ENCODE results near the gene FBXL5.

FBXL5 gene

DNA sequence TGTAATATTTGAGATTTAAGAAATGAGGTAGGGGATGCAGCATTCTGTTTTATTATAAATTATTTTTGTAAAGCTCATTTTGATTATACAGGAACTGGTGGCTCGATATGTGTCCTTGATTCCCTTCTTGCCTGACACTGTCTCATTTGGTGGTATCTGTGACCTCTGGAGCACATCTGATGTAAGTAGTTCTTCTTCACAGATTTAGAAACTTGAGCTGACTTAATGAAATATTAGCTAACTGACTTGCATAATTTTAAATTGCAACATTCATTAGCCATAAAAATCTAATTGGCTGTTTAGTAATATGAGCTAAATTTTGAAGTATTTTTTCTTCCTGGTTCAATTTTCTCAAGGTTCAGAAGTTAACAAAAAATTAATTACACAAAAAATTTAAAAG is 69.1 kb downstream of the FBXL5 start:
- ChIA-PET POLR2A (no interaction called here), CTCF (interaction anchor here (1.0 kb wide), 2 partner anchors 9 to 14 kb away, joined by 3 to 4 read pairs; no protein-coding TSS in a partner anchor)
- TF ChIP-seq, protein P1, sequence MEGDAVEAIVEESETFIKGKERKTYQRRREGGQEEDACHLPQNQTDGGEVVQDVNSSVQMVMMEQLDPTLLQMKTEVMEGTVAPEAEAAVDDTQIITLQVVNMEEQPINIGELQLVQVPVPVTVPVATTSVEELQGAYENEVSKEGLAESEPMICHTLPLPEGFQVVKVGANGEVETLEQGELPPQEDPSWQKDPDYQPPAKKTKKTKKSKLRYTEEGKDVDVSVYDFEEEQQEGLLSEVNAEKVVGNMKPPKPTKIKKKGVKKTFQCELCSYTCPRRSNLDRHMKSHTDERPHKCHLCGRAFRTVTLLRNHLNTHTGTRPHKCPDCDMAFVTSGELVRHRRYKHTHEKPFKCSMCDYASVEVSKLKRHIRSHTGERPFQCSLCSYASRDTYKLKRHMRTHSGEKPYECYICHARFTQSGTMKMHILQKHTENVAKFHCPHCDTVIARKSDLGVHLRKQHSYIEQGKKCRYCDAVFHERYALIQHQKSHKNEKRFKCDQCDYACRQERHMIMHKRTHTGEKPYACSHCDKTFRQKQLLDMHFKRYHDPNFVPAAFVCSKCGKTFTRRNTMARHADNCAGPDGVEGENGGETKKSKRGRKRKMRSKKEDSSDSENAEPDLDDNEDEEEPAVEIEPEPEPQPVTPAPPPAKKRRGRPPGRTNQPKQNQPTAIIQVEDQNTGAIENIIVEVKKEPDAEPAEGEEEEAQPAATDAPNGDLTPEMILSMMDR (IDR thresholded peaks at IDR 0.05; ENCODE audit: control extremely low read depth, extremely low read depth, low read depth, missing control alignments) = no peak
- no peak for DNase-seq (ENCODE audit: extremely low spot score)

DNA sequence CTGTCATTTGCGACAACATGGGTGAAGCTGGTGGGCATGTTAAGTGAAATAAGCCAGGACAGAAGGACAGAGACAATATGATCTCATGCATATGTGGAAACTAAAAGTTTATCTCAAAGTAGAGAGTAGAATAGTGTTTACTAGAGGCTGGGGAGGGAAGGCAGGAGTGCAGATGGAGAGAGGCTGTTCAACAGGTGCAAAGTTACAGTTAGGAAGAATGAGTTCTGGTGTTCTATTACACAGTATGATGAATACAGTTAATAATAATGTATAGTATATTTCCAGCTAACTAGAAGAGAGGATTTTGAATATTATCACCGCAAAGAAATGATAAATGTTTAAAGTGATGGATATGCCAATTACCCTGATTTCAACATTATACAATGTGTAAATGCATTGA is 69.8 kb downstream of the FBXL5 start:
- ChIA-PET POLR2A (no interaction called here), CTCF (interaction anchor here (1.0 kb wide), 1 partner anchor 15 kb away, joined by 3 read pairs; no protein-coding TSS in a partner anchor)
- TF ChIP-seq, protein P1 (IDR thresholded peaks at IDR 0.05; ENCODE audit: control extremely low read depth, extremely low read depth, low read depth, missing control alignments) = no peak
- DNase-seq (ENCODE audit: extremely low spot score) = no peak

DNA sequence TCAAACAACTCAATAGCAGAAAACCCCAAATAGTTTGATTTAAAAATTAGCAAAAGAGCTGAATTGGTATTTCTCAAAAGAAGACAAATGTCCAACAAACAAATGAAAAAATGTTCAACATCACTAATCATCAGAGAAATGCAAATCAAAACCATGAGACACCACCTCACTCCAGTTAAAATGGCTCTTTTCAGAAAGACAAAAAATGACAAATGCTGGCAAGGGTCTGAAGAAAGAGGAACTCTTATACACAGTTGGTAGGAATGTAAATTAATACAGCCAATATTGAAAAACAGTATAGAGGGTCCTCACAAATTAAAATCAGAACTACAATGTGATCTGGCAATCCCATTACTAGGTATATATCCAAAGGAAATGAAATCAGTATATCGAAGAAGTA is 70.4 kb downstream of the FBXL5 start:
- POLR2A ChIA-PET = no interaction called here
- CTCF ChIA-PET = no interaction called here
- no peak for DNase-seq (ENCODE audit: extremely low spot score)
- TF ChIP-seq, protein P1 (IDR thresholded peaks at IDR 0.05; ENCODE audit: control extremely low read depth, extremely low read depth, low read depth, missing control alignments) = no peak

DNA sequence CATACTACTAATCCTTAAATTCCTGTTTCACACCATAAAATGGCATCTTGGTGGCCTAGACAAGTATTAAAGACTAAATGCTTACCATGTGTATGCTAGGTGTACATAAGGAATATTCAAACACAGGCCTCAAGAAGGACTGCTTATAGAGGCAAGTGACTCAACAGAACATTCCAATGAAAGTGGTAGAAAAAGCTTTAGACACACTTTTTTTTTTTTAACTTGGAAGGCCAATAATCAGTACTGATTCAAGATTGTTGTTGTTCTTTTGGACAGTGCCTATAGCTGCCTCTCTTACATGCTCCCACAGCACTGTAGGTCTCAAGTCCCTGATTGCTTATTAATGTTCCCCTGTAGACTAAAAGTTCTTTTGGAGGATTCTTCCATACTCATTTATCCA is 77.6 kb downstream of the FBXL5 start:
- TF ChIP-seq, protein P1 (IDR thresholded peaks at IDR 0.05; ENCODE audit: control extremely low read depth, extremely low read depth, low read depth, missing control alignments) = no peak
- CTCF ChIA-PET = interaction anchor here (0.6 to 2.4 kb wide), 4 partner anchors 9 to 305 kb away, joined by 3 to 7 read pairs (median 4); no protein-coding TSS in a partner anchor
- POLR2A ChIA-PET = no interaction called here
- no peak for DNase-seq (ENCODE audit: extremely low spot score)

DNA sequence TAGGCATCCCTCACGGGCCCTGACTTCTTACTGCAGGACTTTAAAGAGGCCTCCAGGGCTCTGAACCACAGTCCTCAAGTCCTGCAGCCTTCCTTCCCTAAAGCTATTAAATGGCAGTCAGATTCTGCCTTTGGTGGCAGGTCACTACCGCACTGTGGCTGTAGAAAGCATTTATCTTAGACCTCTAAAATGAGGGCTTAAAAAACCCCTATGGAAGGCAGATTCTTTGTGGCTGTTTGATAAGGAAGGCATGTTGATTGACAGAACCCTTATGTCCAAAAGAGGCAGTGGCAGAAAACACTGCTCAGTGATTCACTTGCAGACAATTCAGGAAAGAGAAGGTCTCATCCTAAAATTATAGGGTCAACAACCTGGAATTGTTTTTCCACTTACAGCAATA is 79.2 kb downstream of the FBXL5 start:
- ChIA-PET POLR2A (no interaction called here), CTCF (no interaction called here)
- no peak for DNase-seq (ENCODE audit: extremely low spot score)
- TF ChIP-seq, protein P1 (IDR thresholded peaks at IDR 0.05; ENCODE audit: control extremely low read depth, extremely low read depth, low read depth, missing control alignments) = no peak

DNA sequence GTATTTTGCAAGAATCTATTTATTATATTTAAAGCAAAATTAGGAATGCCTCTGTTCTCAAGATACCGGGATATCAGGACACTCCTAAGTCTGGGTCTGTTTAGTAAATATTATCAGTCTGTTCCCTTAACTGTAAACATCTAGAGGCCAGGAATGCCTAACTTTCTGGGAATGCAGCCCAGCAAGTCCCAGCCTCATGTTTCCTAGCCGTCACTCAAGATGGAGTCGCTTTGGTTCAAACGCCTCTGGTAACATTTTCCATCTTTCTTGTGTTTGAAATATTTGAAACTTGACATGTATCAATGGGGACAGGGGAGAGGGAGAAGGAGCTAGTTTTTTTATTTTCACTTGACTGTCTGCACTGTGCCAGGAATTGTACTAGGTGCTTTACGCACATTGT is 85.4 kb downstream of the FBXL5 start:
- ChIA-PET POLR2A (no interaction called here), CTCF (no interaction called here)
- no peak for DNase-seq (ENCODE audit: extremely low spot score)
- TF ChIP-seq, protein P1 (IDR thresholded peaks at IDR 0.05; ENCODE audit: control extremely low read depth, extremely low read depth, low read depth, missing control alignments) = no peak

DNA sequence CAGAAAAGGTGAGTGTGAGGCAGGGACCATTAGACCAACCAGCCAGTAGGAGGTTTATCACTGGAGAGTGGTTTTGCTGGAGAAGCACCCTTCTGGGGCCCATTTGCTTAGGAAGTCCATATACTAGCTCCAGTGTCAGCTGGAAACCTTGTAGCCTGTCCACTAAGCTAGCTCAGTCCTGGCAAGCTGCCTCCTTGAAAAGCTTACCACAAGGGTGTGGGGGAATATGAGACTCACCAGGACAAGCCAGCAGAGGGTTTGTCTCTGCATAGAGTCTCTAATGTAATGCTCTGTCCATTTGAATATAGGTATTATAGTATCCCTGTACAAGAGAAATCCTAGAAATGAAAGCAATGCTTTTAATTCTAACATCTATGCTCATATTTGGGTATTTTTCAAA is 86.3 kb downstream of the FBXL5 start:
- TF ChIP-seq, protein P1 (IDR thresholded peaks at IDR 0.05; ENCODE audit: control extremely low read depth, extremely low read depth, low read depth, missing control alignments) = no peak
- DNase-seq (ENCODE audit: extremely low spot score) = no peak
- ChIA-PET CTCF (interaction anchor here (1.7 kb wide), 1 partner anchor 38 kb away, joined by 4 read pairs; no protein-coding TSS in a partner anchor), POLR2A (no interaction called here)

Data from GM10248 (cell line).